SK-MEL-5 (cell line): ENCODE data around the gene THSD1. TPM values are rescaled to one million over a fixed set of nuclear protein-coding genes. Genes with fewer than 3 reads are reported as not detected.
"Not testable (repeated sequence)": the region's sequence is repeated elsewhere in the genome, so short reads cannot be mapped to it uniquely, and the experiment has no call there.

Experiments used
- DNase-seq: peaks from one replicate; pipeline ENCODE4 v3.0.0-alpha.2; 2016; ENCODE audit warnings: low read depth, low spot score
- in situ Hi-C: cut with HindIII; loops from 2 replicates; pipeline ENCODE4 v1.10.0; 2016; ENCODE audit warnings: low sequenced_read_pairs, high pct_unique_total_duplicates, low pct_unique_long_range_greater_than_20kb
- total RNA-seq: library from RNA; depleted of rRNA; stranded (reverse); fragments of >200 nt; shearing (Covaris generic); gene quantifications from 2 replicates; pipeline ENCODE4 v1.2.3, GENCODE V29; 2014

Gene THSD1
- total RNA-seq, 1 experiment from 2014 or later, result 0.42 TPM

DNA sequence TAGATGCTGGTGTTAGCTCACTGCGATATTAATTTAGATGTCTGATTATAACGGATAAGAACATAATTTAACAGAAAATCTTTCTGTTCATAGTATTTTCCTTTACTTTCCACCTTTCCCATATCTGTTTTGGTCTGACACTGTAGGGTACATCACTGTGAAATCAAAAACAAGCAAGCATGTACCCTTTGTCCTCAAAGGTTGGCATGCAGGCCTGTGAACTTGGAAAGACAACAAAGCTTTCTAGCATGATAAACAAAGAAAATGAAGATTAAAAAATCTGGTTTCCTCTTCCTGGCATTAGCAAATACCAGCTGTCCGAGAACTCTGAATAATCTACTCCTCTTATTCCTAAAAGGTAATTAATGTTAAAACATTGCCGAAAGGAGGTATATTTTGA, 31.6 kb downstream of the THSD1 start:
- in situ Hi-C loops, result no loop called here
- DNase-seq, result no peak

GRCh38 chr13:52373277-52373676, 32.7 kb downstream of the THSD1 start:
- in situ Hi-C loops, DNase-seq: not testable (repeated sequence)

GRCh38 chr13:52371736-52372247, 34.2 kb downstream of the THSD1 start:
- peak; percentile 63 for DNase-seq
- in situ Hi-C loops, result no loop called here

- in situ Hi-C loops, result no loop called here
- no peak for DNase-seq
Observed at GRCh38 chr13:52366291-52366690, 39.7 kb downstream of the THSD1 start.

DNA sequence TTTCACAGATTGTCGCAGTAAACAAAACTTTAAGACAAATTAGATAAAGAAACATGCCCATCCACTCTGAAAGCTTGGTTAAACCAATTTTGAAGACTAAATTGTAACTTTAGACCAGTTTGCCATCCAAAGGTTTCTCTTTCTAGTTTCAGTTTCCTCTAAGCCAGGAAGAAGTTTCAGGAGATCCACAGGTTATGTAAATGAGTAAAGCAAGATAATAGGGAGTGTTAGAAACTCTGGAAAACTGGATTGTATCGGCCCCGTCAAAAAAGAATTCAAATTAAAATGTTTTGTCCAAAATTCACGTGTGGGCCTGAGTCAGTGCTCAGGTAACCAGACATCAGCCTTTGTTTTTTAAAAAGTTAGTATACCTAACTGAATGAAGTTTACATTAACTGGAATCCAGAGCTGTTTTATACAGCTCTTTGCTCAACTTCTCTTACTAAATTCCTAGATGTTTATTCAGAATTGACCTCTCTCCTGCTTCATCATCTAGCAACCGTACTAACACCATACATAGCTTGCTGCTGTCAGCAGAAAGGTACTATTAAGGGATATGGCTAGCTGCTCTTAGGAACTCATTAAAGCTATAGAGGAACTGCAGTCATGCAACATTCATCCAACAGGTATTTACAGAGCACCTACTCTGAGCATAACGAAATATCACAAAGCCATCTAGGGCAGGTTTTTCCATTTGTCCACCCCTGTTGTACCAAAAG, 43.6 kb downstream of the THSD1 start:
- in situ Hi-C loops, DNase-seq: not testable (repeated sequence)

DNA sequence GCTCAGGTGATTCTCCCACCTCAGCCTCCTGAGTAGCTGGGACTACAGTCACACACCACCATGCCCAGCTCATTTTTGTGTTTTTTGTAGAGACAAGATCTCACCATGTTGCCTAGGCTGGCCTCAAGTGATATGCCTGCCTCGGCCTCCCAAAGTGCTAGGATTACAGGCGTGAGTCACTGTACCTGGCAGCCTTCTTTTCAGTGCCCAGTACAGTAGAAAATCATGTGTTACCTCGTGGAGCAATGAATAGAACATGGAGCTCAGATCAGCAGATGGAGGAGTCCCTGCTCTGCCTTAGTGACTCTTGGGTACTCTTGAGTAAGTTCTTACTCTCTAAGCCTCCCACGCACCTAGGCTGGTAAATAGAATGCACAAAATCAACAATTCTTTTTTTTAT, 44.7 kb downstream of the THSD1 start:
- in situ Hi-C loops, result no loop called here

GRCh38 chr13:52359534-52359933, 46.4 kb downstream of the THSD1 start:
- in situ Hi-C loops, result no loop called here
- DNase-seq, result no peak

More for the DNA sequence above, 44.7 kb downstream of the THSD1 start:
- DNase-seq, result no peak

- no peak for DNase-seq
- in situ Hi-C loops, result no loop called here
Observed at GRCh38 chr13:52356327-52356726, 49.6 kb downstream of the THSD1 start.

DNA sequence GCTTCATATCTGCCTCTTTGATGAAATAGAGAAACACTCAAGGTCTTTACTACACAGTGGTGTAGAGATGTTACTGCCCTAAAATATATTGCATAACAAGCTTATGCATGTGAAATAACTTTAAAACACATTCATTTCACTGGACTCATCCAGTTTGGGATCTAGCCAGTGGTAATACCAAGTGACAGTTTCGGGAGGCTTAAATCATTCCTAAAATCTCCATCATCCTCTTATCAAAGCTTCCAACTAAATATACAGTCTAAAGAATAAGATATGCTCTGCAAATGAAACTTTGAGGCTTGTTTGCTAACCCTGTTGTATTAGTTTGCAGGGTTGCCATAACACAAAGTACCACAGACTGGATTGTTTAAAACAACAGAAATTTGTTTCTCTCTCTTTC, 52.8 kb downstream of the THSD1 start:
- in situ Hi-C loops, result no loop called here
- no peak for DNase-seq

DNA sequence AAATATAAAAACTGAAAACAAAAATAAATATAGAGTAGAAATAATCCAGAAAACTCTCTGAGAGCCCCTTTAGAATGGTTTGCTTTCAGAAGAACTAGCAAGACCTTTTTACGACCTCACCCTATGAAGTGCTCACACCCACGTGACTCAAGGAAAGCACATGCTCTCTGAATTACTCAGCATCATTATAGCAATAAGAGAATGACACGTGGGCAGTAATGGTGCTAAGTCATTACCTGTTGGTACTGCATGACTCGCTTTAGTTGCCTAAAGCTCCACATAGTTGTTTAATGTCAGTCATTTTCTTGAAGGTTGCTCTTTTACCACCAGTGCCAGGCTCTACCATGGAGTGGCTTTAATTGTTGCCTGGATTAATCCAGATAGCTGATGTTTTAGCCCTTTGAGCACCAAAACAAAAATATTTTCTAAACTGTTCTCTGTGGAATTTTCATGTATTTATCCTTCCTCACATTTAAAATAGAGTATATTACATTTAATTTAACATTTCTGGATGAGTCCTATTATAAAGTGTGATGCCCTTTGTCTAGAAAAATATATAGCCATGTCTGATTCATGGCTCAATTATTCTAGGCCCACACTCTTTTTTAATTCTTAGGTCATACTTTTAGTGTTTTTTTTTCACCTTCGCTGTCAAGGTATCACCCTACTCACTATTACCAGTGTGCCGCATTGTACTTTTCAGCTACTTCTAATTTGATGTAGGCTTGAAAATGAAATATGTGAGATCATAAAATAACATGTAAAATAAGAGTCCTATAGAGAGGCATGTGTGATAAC, 56.8 kb downstream of the THSD1 start:
- in situ Hi-C loops, result no loop called here
- peak; percentile 35 for DNase-seq

DNA sequence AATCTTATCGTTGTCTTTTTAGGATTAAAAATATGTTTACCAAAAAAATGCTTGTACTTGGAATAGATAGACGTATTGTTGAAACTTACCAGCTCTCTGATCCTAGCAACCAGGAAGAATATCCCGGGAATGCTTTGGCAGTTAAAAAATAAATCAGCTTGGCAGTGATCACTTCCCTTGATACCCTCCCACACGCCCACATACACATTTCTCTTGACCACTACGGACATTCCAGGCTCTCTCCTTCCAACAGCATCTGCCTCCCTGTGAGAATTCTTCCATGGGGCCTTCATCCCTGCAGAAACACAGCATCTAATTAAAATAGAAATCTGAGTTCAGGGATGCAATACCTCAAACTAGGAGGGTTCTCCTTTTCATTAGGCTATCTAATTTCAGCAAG, 57.9 kb downstream of the THSD1 start:
- in situ Hi-C loops, result no loop called here
- peak; percentile 58 for DNase-seq

- no peak for DNase-seq
- in situ Hi-C loops, result no loop called here
Observed at GRCh38 chr13:52345631-52346251, 60.2 kb downstream of the THSD1 start.

- in situ Hi-C loops, result no loop called here
- no peak for DNase-seq
Observed at GRCh38 chr13:52345048-52345447, 60.9 kb downstream of the THSD1 start.

GRCh38 chr13:52344108-52344507, 61.9 kb downstream of the THSD1 start:
- in situ Hi-C loops, result no loop called here

GRCh38 chr13:52342203-52342602, 63.8 kb downstream of the THSD1 start:
- in situ Hi-C loops, DNase-seq: not testable (repeated sequence)

More at GRCh38 chr13:52344108-52344507, 61.9 kb downstream of the THSD1 start:
- no peak for DNase-seq

DNA sequence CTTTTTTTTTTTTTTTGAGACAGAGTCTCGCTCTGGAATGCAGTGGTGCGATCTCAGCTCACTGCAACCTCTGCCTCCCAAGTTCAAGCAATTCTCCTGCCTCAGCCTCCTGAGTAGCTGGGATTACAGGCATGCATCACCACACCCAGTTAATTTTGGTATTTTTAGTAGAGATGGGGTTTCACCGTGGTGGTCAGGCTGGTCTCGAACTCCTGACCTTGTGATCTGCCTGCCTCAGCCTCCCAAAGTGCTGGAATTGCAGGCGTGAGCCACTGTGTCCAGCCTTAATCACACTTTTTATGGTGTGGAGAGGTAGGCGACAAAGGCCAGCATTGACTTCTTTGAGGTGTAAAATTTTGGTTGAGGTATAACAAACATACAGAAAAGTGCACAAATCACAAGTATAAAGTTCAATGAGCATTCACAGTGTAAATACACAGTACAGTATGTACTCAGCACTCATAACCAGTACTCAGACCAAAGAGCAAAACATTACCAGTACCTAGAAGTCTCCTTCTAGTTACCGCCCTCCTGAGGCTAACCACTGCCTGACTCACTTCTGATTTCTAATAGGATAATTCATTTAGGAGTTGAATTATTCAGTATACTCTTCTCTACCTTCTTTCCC, 68.0 kb downstream of the THSD1 start:
- DNase-seq, in situ Hi-C loops: not testable (repeated sequence)

- DNase-seq, in situ Hi-C loops: not testable (repeated sequence)
Observed at GRCh38 chr13:52334107-52334506, 71.9 kb downstream of the THSD1 start.

- in situ Hi-C loops, DNase-seq: not testable (repeated sequence)
Observed at GRCh38 chr13:52331844-52332243, 74.1 kb downstream of the THSD1 start.
